Fibroblast of the conjunctiva (primary cell): Measurements from ENCODE around the gene SLC8B1.

Source experiments
- DNase-seq: peaks from one replicate; pipeline ENCODE4 v3.0.0-alpha.2; 2010; ENCODE audit warnings: low read depth

SLC8B1 gene

DNA sequence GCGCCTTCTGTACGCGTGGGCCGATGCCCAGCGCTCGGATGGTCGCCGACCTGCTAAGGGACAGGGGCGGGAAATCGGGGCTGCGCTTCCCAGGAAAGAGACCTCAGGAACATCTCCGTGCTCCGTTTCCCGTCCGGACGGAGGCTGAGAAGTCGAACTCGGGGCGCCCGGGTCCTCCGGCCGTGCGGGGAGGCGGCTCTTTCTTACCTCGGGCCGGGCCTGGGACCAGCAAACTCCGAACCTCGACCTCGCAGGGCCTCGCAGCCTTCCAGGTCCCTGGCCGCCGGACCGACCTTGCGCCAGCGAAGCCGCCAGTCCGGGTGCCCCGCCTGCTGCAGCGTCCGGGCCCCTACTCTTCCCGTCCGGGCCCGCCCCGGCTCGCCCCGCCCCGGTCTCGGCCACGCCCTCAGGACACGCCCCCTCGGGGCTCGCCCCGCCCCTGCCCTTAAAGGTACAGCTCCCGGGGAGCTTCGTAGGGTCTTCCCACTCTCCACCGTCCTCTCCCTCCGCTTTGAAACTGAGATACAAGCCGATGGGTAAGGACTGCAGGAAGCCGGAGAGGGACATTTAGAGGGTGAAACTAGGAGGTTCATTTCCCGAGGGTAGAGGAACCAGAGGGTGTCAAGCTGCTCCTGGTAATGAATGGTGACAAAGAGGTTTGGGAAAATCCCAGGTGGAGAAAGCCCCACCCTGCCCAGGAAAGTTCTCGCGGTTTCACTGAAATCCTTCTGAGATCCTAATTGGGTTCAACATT lies at the start of gene SLC8B1:
TSS of gene SLC8B1 (minus strand) at position 324 of the 754 bp plus-strand sequence. CDS start 2,231 bp downstream, outside the sequence.
- peak; percentile 57 for DNase-seq

DNA sequence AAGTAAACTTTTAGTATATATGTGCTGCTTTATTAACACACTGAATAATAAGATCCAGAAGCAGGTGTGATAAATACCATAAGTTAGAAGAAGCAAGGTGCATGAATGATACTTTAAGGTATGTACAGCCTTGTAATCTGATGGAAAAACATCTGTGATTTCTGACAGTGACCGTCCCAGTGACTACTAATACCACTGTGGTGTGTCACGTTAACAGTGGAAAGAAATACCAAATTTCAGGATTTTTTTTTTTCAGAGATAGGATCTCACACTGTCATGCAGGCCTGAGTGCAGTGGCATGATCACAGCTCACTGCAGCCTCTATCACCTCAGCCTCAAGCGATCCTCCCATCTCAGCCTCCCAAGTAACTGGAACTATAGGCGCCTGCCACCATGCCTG lies 47.3 kb upstream of the SLC8B1 start:
- no peak for DNase-seq

DNA sequence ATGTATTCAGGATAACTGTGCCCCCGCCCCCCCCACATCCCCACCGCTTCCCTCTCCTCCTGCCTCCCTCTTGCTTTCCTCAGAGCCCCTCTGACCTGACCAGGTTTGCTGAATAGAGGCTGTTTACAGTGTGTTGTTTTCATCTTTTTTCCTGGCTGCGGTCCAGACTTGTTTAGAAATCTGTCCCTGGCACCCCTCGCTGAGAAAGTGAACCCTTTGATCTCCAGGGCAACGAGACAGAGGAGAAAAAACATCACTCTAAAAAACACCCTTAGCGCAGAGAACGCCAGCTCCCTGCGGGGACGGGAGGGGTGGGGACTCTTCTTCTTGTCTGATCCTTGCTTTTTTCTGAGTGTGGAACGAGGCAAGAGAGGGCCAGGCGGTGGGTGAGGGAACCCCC lies 46.3 kb upstream of the SLC8B1 start:
- no peak for DNase-seq

- no peak for DNase-seq
Observed at GRCh38 chr12:113378291-113378690, 43.4 kb upstream of the SLC8B1 start.

DNA sequence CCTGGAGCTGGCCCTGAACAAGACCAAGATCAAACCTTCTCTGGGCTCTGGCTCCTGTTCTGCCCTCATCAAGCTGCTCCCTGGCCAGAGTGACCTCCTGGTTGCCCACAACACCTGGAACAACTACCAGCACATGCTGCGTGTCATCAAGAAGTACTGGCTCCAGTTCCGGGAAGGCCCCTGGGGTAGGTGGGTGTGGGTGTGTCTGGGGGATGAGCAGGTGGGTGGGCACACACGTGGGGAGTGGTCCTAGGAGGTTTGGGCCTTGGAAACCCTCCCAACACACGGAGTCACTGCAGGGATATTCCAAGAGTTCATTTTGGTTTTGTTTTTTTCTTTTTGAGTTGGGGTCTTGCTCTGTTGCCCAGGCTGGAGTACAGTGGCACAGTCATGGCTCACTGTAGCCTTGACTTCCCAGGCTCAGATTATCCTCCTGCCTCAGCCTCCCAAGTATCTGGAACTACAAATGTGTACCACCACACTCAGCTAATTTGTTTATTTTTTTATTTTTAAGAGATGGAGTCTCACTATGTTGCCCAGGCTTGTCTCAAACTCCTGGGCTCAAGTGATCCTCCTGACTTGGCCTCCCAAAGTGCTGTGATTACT lies 40.0 kb upstream of the SLC8B1 start:
- no peak for DNase-seq

GRCh38 chr12:113373969-113374368 lies 39.1 kb upstream of the SLC8B1 start:
- no peak for DNase-seq

- no peak for DNase-seq
Observed at GRCh38 chr12:113373440-113373839, 38.5 kb upstream of the SLC8B1 start.

DNA sequence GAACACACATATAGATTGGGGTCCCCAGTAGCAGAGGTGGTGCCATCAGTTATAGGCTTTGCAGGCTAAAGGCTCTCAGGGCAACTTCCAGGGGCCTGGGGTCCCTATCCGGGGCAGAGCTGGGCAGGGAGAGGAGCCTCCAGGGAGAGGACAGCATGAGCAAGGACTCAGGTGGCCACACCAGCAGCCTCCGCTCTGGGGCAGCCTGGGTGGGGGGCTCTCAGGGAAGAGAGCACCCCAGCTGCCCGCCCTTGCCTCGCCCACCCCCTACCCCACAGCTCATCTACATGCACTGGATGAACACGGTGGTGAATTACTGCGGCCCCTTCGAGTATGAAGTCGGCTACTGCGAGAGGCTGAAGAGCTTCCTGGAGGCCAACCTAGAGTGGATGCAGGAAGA lies 37.5 kb upstream of the SLC8B1 start:
- no peak for DNase-seq

DNA sequence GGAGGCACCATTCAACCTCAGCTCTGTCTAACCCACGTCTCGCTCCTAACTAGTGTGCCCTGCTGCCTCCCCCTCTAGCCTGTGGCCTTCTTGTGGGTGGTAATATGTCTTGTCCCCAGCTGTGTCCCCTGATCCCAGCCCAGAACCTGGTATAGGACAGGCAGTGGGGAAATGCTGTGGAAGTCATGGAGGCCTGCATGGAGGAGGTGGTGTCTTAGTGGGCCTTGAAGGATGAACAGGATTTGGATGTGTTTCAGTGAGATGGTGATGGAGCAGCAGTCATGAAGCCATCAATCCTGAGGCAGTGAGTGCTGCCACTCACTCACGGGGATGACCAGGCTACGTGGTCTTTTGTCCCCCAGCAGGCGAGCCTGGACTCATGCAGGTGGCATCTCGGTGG lies 36.9 kb upstream of the SLC8B1 start:
- no peak for DNase-seq

DNA sequence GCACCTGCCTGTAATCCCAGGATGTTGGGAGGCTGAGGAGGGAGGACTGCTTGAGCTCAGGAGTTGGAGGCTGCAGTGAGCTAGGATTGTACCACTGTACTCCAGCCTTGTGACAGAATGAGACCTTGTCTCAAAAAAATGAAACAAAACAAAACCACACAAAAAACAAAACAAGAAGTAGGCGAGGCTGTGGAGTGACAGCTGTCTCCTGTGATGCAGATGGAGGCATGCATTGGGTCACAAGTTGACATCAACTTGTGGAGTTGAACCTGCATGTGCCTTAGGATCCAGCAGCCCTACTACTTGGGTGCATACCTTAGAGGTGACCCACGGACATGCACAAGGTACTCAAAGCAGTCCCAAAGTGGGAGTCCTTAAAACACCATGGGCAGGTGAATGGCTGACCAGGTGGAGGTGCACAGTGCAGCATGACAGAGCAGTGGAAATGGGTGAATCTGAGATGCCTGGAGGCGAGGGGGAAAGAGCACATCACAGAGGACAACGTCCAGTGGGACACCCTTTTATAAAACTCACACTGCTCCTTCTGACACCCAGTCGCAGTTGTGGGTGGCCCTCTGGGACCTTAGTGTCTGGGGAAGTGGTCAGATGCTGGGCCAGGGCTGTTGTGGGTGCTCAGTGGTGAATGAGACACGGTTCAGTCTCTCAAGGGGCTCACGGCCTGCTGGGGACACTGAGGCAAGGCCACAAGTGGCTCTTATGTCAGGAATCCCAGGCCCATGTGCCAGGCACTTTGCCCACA lies 36.2 kb upstream of the SLC8B1 start:
- DNase-seq, result no peak

DNA sequence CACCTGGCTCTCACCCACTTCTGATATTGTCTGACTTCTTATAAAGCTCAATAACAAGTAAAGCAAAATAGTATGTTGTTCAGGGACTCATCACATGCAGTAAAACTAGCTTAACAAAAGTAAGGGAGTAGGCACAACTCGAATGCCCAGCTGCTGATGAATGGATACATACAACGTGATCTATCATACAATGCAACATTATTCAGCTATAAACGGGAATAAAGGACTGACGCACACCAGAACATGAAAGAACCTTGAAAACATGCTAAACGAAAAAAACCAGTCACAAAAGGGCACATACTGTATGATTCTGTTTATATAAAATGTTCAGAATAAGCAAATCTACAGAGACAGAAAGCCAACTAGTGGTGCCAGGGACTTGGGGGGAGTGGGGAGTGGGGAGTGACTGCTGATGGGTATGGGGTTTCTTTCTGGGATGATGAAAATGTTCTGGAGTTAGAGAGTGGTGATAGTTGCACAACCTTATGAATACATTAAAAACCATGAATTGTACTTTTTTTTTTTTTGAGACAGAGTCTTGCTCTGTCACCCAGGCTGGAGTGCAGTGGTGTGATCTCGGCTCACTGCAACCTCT lies 34.6 kb upstream of the SLC8B1 start:
- DNase-seq, result no peak

DNA sequence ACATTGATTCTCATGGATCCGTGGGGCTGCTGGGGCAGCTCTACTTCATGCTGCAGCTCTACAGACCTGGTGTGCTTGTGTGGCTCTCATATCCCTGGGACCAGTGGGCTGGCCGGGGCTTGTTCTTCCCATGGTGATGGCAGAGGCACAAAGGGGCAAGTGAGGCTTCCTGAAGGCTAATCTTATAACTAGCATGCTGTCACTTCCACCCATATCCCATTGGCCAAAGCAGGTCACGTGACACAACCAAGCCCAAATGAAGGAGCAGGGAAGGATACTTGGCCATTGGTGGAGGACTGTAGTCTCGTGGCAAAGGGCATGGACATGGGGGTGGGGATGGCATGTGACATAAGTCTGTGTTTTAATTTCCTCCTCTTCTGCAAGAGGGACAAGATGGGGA lies 33.4 kb upstream of the SLC8B1 start:
- no peak for DNase-seq

- DNase-seq, result no peak
Observed at GRCh38 chr12:113366827-113367226, 31.9 kb upstream of the SLC8B1 start.

DNA sequence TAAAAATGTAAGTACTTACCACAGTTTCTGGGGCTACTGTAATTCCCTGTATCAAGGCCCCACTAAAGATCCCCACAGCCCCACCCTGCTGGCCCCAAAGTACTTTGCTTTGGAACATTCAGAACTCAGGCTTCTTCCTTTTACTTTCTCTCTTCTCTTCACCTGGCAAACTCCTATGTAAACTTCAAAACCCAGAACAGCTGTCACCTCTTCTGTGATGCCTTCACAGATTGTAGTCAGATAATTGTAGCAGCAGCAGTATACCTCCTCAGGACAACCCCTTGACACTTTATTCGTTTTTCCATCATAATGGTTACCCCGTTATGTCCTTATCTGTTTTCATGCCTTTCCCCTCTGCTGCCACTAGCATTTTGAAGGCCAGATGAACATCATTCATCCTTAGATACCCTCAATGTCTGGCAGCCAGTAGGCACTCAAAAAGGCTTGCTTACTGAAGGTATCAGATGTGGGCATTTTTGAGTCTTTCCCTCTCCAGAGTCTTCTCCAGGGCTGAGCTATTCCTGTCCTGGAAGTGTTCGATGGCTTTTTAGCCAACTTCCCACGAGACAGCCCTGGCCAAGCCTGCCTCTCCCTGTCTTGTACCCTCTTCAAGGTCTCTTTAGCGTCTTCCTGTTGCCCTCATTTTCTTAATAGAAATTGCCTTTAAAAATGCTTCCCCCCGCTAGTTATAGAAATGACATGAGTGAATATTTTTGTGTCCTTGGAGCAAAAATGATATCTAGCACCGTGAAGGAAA lies 30.9 kb upstream of the SLC8B1 start:
- DNase-seq, result no peak

DNA sequence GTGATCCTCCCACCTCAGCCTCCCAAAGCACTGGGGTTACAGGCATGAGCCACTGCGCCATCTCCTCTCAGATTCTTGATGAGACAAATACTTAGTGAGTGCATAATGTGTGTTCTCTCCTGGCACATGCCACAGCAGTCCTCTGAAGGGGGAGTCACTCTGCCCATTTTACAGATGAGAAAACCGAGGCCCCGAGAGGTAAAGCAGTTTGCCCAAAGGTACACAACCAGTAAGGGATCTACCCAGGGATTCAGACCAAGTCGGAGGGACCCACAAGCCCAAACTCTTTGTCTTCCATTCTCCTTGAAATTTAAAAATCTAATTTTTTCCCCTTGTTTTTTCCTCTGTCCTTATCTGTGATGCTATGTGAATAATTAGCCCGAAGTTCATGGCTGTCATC lies 29.8 kb upstream of the SLC8B1 start:
- DNase-seq, result no peak

DNA sequence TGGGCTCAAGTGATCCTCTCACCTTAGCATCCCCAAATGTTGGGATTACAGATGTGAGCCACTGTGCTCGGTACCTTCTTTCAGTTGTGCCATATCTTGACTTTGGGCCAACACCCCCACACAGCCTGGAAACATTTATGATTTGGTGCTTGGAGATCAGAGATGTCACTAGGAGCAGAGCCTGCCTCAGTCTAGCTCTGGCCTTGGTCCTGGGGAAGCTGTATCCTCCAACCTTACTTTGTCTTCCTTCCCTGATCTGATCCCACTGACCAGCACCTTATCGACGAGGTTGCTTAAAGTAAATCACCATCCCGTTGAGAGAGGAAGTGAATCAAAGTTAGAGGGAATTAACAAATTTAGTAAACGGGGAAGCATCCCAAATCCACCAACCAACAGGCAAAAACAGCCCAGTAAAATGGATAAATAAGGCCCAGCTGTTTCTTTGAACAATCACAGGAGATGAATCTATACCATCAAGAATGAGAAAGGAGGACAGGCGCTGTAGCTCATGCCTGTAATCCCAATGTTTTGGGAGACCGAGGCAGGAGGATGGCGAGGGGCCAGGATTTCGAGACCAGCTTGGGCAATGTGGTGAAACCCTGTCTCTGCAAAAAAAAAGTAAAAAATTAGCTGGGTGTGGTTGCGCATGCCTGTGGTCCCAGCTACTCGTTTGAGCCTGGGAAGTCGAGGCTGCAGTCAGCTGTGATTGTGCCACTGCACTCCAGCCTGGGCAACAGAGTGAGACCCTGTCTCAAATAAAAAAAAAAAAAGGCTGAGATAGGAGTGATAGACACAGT lies 26.9 kb upstream of the SLC8B1 start:
- DNase-seq, result no peak

DNA sequence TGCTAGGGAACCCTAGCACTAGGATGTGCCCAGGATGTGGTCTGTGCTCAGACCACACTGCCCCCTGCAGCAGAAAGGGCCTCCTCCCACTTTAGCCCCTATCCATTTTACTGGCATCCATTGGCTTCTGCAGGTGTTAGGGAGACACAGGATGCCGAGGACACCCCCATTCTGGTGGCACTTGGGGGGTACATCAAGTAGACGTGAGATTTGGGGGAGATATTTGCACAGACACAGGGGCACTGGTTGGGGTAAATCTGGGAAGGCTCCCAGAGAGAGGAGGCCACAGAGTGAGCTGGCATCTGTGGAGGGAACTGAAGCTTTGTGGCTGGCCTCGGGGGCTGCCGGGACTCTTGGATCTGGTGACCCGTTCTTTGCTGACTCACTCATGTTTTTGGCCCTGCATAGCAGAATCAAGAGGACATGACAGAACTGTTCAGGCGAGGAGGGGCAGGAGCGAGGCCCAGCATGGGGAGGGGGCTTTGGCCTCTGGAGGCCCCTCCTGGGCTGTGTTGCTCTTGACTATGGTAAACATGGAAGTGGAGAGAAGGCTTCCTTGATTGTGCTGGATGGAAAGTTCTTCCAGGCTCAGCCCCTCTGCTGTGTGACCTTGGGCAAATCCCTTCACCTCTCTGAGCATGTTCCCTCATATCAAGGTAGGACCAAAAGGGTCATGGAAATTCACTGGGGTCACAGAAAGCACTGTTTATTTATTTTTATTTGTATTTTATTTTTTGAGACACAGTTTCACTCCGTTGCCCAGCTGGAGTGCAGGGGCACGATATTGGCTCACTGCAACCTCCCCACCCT lies 25.2 kb upstream of the SLC8B1 start:
- no peak for DNase-seq

DNA sequence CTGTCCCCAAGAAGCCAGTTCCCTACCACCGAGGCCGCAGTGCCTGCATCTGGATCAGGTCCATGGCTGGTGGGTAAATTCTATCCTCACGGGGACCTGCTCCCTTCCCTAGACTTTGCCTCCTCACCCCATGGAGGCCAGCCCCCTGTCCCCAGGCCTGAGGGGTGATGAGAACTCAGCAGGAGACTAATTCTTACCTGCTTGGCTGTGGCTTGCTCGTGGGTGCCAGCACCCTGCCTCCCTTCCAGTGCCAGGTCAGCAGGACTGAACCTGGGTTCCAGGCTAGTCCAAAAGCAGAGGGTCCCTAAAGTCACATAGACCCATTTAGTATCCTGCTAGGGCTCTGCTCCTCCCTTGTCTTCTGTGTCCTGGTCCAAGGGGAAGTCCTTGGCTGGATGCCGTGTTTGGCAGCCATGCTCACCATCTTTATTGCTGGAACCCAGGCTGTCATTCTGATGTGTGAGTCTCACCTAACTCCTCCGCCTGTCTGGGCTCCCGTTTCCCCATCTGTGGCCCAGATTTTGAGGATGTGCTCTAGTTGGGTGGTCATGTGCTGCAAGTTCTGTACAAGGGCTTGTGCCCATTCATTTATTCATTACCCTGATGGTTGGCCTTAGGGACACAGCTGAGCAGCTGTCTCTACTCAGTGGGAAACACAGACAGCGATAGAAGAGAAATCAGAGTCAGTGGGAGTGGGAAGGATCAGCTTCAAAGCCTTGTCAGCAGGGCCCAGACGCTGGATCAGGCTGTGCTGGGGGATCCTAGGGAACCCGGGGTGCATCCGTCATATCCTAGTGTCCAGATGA lies 24.4 kb upstream of the SLC8B1 start:
- no peak for DNase-seq

DNA sequence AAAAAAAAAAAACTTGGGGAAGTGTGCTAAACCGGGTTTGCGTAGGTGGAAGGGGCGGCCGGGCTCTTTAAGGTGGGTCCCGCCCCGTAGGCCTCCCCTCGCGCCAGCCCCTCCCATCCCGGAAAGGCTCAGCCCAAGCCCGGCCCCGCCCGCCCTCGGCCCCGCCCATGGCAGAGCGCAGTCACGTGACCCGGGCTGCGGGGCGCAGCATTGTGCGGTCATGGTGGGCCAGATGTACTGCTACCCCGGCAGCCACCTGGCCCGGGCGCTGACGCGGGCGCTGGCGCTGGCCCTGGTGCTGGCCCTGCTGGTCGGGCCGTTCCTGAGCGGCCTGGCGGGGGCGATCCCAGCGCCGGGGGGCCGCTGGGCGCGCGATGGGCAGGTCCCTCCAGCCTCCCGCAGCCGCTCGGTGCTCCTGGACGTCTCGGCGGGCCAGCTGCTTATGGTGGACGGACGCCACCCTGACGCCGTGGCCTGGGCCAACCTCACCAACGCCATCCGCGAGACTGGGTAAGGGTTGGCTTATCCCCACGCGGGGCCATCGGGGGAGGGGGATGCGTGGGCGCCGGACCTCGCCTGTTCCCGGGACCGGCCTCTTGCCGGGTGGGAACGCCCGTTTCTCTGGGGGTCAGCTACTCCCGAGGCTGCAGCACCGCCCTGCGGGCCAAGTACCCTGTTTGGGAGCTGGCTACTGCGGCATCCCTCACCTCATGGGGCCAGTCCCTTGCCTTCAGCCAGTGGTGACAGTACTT lies 23.6 kb upstream of the SLC8B1 start, which contains the start of gene PLBD2:
TSS of gene PLBD2 (plus strand) at position 207 of the 752 bp plus-strand sequence. CDS start at position 221, 14 bp downstream.
- peak; percentile 87 for DNase-seq
